ENCODE data around the gene CEACAM7.
A peak's percentile ranks its signal among the peaks of the same experiment; 100 is the strongest.

Gene CEACAM7

DNA sequence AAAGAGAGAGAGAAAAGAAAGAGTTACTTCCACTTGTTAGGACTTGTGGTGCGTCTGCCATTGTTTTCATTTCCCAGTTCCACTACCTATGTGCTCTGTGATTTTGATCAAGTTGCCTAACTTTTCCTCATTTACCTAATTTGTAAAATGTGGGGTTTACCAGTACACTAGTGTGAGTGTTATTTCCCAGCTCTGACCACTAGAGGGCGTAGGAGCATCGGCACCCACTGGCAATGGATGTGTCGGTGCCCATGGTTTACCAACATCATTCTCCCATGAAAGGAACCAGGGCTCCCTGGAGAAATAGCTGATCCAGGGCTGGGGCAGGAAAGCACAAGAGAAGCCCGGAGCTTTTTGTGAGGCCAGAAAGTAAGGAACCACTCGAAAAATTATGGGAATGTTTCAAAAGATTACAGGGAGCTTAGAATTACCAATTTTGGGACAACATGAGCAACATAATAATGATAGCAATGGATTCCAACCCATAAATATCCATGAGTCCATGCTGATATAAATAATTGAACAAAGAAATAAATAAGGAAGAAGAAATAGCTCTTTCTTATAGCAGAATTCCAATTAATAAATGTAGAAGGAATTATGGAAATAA is 46.1 kb downstream of the CEACAM7 start:
- Histone ChIP-seq H3K27ac (ENCODE audit: extremely low read depth, low read depth, low read length) (no peak overlapping the region), H3K4me3 (ENCODE audit: low read depth, low read length) (no peak overlapping the region), H3K36me3 (ENCODE audit: control insufficient read depth in 2 of 2, insufficient read depth in 1 of 2, low read length in 2 of 2) (no peaks in the 10 kb centered on the region), H3K4me1 (ENCODE audit: control insufficient read depth, insufficient read depth, low read length) (no peaks in the 10 kb centered on the region), H3K9me3 (ENCODE audit: control insufficient read depth, insufficient read depth, low read depth, low read length) (no peaks in the 10 kb centered on the region)
- CTCF ChIA-PET, result interaction anchor here (0.6 to 4.7 kb wide), 77 partner anchors 7 to 1911 kb away, joined by 3 to 96 read pairs (median 5); partner anchors contain the start of genes CEACAM6, CEACAM7 and RPS19
- POLR2A ChIA-PET, result interaction anchor here (0.5 kb wide), 1 partner anchor 202 kb away, joined by 4 read pairs; no protein-coding TSS in a partner anchor
- TF ChIP-seq ZNF501 (tag by site-specific recombination; IDR thresholded peaks at IDR 0.05) (no peak), ZNF416 (tag by site-specific recombination; IDR thresholded peaks at IDR 0.05) (no peak), ZSCAN30 (tag by site-specific recombination; IDR thresholded peaks at IDR 0.05) (no peak), ZNF660 (tag by site-specific recombination; IDR thresholded peaks at IDR 0.05) (peak; percentile 86), ZNF654 (tag by site-specific recombination; IDR thresholded peaks at IDR 0.05; ENCODE audit: low read depth) (peak; percentile 73)
- TF ChIP-seq, protein P1, sequence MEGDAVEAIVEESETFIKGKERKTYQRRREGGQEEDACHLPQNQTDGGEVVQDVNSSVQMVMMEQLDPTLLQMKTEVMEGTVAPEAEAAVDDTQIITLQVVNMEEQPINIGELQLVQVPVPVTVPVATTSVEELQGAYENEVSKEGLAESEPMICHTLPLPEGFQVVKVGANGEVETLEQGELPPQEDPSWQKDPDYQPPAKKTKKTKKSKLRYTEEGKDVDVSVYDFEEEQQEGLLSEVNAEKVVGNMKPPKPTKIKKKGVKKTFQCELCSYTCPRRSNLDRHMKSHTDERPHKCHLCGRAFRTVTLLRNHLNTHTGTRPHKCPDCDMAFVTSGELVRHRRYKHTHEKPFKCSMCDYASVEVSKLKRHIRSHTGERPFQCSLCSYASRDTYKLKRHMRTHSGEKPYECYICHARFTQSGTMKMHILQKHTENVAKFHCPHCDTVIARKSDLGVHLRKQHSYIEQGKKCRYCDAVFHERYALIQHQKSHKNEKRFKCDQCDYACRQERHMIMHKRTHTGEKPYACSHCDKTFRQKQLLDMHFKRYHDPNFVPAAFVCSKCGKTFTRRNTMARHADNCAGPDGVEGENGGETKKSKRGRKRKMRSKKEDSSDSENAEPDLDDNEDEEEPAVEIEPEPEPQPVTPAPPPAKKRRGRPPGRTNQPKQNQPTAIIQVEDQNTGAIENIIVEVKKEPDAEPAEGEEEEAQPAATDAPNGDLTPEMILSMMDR (tag by site-specific recombination; IDR thresholded peaks at IDR 0.05), result peak; percentile 75

- POLR2A ChIA-PET, result no interaction called here
- Histone ChIP-seq H3K4me1 (ENCODE audit: control insufficient read depth, insufficient read depth, low read length) (no peaks in the 10 kb centered on the region), H3K27ac (ENCODE audit: extremely low read depth, low read depth, low read length) (no peak overlapping the region), H3K9me3 (ENCODE audit: control insufficient read depth, insufficient read depth, low read depth, low read length) (no peaks in the 10 kb centered on the region), H3K36me3 (ENCODE audit: control insufficient read depth in 2 of 2, insufficient read depth in 1 of 2, low read length in 2 of 2) (no peaks in the 10 kb centered on the region), H3K4me3 (ENCODE audit: low read depth, low read length) (no peak overlapping the region)
- CTCF ChIA-PET, result interaction anchor here (0.8 to 4.2 kb wide), 9 partner anchors 14 to 146 kb away, joined by 3 to 96 read pairs (median 5); partner anchors contain the start of gene CEACAM7
- TF ChIP-seq, protein P2, sequence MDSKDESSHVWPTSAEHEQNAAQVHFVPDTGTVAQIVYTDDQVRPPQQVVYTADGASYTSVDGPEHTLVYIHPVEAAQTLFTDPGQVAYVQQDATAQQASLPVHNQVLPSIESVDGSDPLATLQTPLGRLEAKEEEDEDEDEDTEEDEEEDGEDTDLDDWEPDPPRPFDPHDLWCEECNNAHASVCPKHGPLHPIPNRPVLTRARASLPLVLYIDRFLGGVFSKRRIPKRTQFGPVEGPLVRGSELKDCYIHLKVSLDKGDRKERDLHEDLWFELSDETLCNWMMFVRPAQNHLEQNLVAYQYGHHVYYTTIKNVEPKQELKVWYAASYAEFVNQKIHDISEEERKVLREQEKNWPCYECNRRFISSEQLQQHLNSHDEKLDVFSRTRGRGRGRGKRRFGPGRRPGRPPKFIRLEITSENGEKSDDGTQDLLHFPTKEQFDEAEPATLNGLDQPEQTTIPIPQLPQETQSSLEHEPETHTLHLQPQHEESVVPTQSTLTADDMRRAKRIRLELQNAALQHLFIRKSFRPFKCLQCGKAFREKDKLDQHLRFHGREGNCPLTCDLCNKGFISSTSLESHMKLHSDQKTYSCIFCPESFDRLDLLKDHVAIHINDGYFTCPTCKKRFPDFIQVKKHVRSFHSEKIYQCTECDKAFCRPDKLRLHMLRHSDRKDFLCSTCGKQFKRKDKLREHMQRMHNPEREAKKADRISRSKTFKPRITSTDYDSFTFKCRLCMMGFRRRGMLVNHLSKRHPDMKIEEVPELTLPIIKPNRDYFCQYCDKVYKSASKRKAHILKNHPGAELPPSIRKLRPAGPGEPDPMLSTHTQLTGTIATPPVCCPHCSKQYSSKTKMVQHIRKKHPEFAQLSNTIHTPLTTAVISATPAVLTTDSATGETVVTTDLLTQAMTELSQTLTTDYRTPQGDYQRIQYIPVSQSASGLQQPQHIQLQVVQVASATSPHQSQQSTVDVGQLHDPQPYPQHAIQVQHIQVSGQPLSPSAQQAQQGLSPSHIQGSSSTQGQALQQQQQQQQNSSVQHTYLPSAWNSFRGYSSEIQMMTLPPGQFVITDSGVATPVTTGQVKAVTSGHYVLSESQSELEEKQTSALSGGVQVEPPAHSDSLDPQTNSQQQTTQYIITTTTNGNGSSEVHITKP (tag by site-specific recombination; IDR thresholded peaks at IDR 0.05), result peak; percentile 33; the same call in 1 of the 2 replicates
- no peak for TF ChIP-seq ZNF112 (tag by site-specific recombination; IDR thresholded peaks at IDR 0.05)
Observed at GRCh38 chr19:41638641-41639081, 49.4 kb downstream of the CEACAM7 start.

DNA sequence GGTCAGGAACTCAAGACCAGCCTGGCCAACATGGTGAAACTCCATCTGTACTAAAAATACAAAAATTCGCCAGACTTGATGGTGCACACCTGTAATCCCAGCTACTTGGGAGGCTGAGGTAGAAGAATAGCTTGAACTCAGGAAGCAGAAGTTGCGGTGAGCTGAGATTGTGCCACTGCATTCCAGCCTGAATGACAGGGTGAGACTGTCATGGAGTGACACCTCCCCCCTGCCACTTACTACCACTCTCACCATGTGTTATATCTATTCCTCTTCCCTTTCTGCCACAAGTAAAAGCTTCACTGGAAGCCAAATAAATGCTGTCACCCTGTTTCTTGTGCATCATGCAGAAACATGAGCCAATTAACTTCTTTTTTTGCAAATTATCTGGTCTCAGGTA is 50.6 kb downstream of the CEACAM7 start:
- Histone ChIP-seq H3K4me1 (ENCODE audit: control insufficient read depth, insufficient read depth, low read length) (no peaks in the 10 kb centered on the region), H3K4me3 (ENCODE audit: low read depth, low read length) (no peak overlapping the region), H3K9me3 (ENCODE audit: control insufficient read depth, insufficient read depth, low read depth, low read length) (no peaks in the 10 kb centered on the region), H3K27ac (ENCODE audit: extremely low read depth, low read depth, low read length) (no peak overlapping the region), H3K36me3 (ENCODE audit: control insufficient read depth in 2 of 2, insufficient read depth in 1 of 2, low read length in 2 of 2) (no peaks in the 10 kb centered on the region)
- CTCF ChIA-PET, result interaction anchor here (0.6 to 3.4 kb wide), 10 partner anchors 9 to 116 kb away, joined by 3 to 21 read pairs (median 4); no protein-coding TSS in a partner anchor
- POLR2A ChIA-PET, result no interaction called here
- no peak for TF ChIP-seq ZNF501 (tag by site-specific recombination; IDR thresholded peaks at IDR 0.05)
- no peak for TF ChIP-seq ZNF624 (tag by site-specific recombination; IDR thresholded peaks at IDR 0.05)
- TF ChIP-seq ZBTB8A (tag by site-specific recombination; IDR thresholded peaks at IDR 0.05), result no peak
- TF ChIP-seq ZNF416 (tag by site-specific recombination; IDR thresholded peaks at IDR 0.05), result no peak
- no peak for TF ChIP-seq ZNF221 (tag by site-specific recombination; IDR thresholded peaks at IDR 0.05; ENCODE audit: borderline replicate concordance)
- TF ChIP-seq SP7 (tag by site-specific recombination; IDR thresholded peaks at IDR 0.05), result no peak
- no peak for TF ChIP-seq ZNF513 (tag by site-specific recombination; IDR thresholded peaks at IDR 0.05)
- TF ChIP-seq ZNF148 (tag by site-specific recombination; IDR thresholded peaks at IDR 0.05; ENCODE audit: borderline replicate concordance), result no peak
- no peak for TF ChIP-seq ZNF24 (tag by site-specific recombination; IDR thresholded peaks at IDR 0.05)
- TF ChIP-seq, protein P3, sequence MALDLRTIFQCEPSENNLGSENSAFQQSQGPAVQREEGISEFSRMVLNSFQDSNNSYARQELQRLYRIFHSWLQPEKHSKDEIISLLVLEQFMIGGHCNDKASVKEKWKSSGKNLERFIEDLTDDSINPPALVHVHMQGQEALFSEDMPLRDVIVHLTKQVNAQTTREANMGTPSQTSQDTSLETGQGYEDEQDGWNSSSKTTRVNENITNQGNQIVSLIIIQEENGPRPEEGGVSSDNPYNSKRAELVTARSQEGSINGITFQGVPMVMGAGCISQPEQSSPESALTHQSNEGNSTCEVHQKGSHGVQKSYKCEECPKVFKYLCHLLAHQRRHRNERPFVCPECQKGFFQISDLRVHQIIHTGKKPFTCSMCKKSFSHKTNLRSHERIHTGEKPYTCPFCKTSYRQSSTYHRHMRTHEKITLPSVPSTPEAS (tag by site-specific recombination; IDR thresholded peaks at IDR 0.05), result no peak
- TF ChIP-seq BCL11A (tag by site-specific recombination; IDR thresholded peaks at IDR 0.05; ENCODE audit: low read depth), result no peak
- TF ChIP-seq, protein P4, sequence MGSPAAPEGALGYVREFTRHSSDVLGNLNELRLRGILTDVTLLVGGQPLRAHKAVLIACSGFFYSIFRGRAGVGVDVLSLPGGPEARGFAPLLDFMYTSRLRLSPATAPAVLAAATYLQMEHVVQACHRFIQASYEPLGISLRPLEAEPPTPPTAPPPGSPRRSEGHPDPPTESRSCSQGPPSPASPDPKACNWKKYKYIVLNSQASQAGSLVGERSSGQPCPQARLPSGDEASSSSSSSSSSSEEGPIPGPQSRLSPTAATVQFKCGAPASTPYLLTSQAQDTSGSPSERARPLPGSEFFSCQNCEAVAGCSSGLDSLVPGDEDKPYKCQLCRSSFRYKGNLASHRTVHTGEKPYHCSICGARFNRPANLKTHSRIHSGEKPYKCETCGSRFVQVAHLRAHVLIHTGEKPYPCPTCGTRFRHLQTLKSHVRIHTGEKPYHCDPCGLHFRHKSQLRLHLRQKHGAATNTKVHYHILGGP (tag by site-specific recombination; IDR thresholded peaks at IDR 0.05), result no peak
